ENCODE data around the gene TTC9B.

Gene TTC9B

GRCh38 chr19:40236026-40236355 is 17.8 kb upstream of the TTC9B start:
- no peak overlapping the region for H3K27ac ChIP-seq
- TF ChIP-seq ZFX (IDR thresholded peaks at IDR 0.05) (no peak), CTCF (conservative IDR thresholded peaks at IDR 0.05) (no peak)

DNA sequence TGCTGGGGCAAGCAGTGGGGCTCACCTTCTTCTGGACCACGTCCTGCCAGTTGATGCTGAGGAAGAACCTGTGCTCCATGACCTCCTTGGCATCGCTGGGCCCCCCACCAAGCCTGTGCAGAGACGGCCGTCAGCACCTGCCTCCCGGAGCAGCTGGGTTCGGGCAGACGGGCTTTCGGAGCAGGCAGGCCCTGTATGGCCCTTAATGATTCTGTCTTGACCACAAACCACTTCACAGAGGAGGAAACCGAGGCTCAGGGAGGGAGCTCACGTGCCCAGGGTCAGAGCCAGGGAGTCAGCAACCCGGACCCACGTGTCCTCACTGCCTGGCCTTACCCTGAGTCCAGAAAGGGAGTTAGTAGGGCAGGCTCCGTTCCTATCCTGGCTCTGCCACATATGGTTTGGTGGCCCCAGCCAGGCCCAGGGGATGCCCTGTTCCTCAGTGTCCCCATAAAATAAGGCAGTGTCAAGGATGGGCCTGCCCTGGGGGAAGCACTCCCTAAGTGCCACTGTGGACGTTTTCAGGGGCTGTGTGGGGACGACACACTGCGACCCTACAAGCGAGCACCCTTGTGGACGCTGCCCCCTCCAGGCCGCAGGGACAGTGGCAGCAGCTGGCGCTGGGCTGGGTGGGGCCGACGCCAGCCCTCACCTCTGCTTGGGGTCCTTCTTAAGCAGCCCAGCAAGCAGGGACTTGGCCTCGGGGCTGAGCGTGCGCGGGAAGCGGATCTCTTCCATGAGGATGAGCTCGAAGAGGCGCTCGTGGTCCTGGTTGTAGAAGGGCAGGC is 17.2 kb upstream of the TTC9B start:
- TF ChIP-seq ZFX (IDR thresholded peaks at IDR 0.05), result no peak
- no peak for TF ChIP-seq CTCF (conservative IDR thresholded peaks at IDR 0.05)
- no peak overlapping the region for H3K27ac ChIP-seq

- H3K27ac ChIP-seq, result no peak overlapping the region
- TF ChIP-seq CTCF (conservative IDR thresholded peaks at IDR 0.05) (no peak), ZFX (IDR thresholded peaks at IDR 0.05) (no peak)
Measured at GRCh38 chr19:40234429-40235237, 16.4 kb upstream of the TTC9B start.

DNA sequence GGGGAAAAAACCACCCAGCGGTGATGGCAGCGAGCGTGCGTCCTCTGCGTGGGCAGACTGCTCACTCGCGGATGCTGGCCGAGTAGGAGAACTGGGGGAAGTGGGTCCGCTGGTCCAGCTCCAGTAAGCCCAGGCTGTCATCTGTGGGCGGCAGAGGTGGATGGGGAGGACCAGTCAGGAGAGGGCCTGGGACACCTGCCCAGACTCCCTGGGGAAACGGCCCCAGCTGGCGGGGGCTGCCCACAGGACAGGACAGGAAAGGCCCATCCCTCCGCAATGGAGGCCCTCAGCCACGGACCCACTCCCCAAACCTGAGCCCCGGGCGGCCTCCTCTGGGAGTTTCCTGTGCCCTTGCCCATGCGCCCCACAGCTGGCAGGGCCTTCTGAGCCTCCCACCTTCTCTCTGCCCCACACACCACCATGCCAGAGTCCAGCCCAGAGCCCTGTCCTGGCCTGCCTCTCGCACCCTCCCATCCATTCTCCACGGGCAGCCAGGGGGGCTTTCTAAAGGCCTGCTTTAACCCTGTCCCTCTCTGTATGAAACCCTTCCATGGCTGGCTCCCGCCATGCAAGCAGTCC is 15.7 kb upstream of the TTC9B start:
- no peak overlapping the region for H3K27ac ChIP-seq
- TF ChIP-seq ZFX (IDR thresholded peaks at IDR 0.05) (no peak), CTCF (conservative IDR thresholded peaks at IDR 0.05) (no peak)

GRCh38 chr19:40232949-40233810 is 15.0 kb upstream of the TTC9B start:
- H3K27ac ChIP-seq, result no peak overlapping the region
- TF ChIP-seq CTCF (conservative IDR thresholded peaks at IDR 0.05), result no peak

- no peak for TF ChIP-seq ZFX (IDR thresholded peaks at IDR 0.05)
- no peak overlapping the region for H3K27ac ChIP-seq
Measured at GRCh38 chr19:40232479-40232878, 14.3 kb upstream of the TTC9B start.

- TF ChIP-seq ZFX (IDR thresholded peaks at IDR 0.05) (no peak), CTCF (conservative IDR thresholded peaks at IDR 0.05) (no peak)
- H3K27ac ChIP-seq, result no peak overlapping the region
Measured at GRCh38 chr19:40231544-40232424, 13.6 kb upstream of the TTC9B start.
